CD8-positive, alpha-beta memory T cell (primary cell): ENCODE measurements around the gene ST6GALNAC3. TPM values are rescaled to one million over a fixed set of nuclear protein-coding genes. Genes with fewer than 3 reads are reported as not detected.
"Not testable (repeated sequence)": the region's sequence is repeated elsewhere in the genome, so short reads cannot be mapped to it uniquely, and the experiment has no call there.

Experiments
- CTCF ChIA-PET: fragments of 350-600 bp; sonication (Branson Sonifier 250); formaldehyde crosslinking; loops from one replicate; lab custom pipeline; 2021; ENCODE audit warnings: antibody characterized with exemption; lab: Charles Lee
- POLR2A ChIA-PET: fragments of 350-600 bp; sonication (Branson Sonifier 250); formaldehyde crosslinking; loops from one replicate; lab custom pipeline; 2021; ENCODE audit warnings: antibody characterized with exemption; lab: Charles Lee
- DNase-seq, 5 donors: peaks; one replicate each; pipeline versions ENCODE4 v3.0.0 to v3.0.0-alpha.2; 2020 to 2022; ENCODE audit warnings: mixed read lengths in 1 of 5
- H3K27ac ChIP-seq: one replicate; pipeline ENCODE4 v1.7.0; 2013; ENCODE audit warnings: low read depth, mild to moderate bottlenecking, low read length, moderate library complexity
- H3K27me3 ChIP-seq: 2 replicates; pipeline ENCODE4 v1.7.0; 2013; ENCODE audit warnings: low read length, mild to moderate bottlenecking; ENCODE audit not compliant: insufficient read depth, poor library complexity, severe bottlenecking
- H3K36me3 ChIP-seq: 2 replicates; pipeline ENCODE4 v1.7.0; 2013; ENCODE audit warnings: mild to moderate bottlenecking, low read length, moderate library complexity; ENCODE audit not compliant: insufficient read depth
- H3K4me1 ChIP-seq: 2 replicates; pipeline ENCODE4 v1.7.0; 2013; ENCODE audit warnings: mild to moderate bottlenecking, low read length, moderate library complexity; ENCODE audit not compliant: insufficient read depth
- H3K4me3 ChIP-seq: 2 replicates; pipeline ENCODE4 v1.7.0; 2013; ENCODE audit warnings: mild to moderate bottlenecking, low read length
- H3K9me3 ChIP-seq: 2 replicates; pipeline ENCODE4 v1.7.0; 2013; ENCODE audit warnings: mild to moderate bottlenecking, low read length
- H3K27ac Mint-ChIP-seq, 8 donors: one replicate each; pipeline ENCODE4 v1.8.0; 2020 to 2021; ENCODE audit warnings: mixed read lengths in 8 of 8, mild to moderate bottlenecking in 6 of 8, inconsistent platforms in 3 of 8, moderate library complexity in 3 of 8
- H3K27me3 Mint-ChIP-seq, 2 donors: one replicate each; pipeline ENCODE4 v1.8.0; 2020 to 2021; ENCODE audit warnings: mixed read lengths in 2 of 2, mild to moderate bottlenecking in 1 of 2, moderate library complexity in 1 of 2
- H3K36me3 Mint-ChIP-seq, 3 donors: one replicate each; pipeline ENCODE4 v1.8.0; 2020 to 2021; ENCODE audit warnings: mixed read lengths in 3 of 3, inconsistent platforms in 1 of 3, mild to moderate bottlenecking in 1 of 3
- H3K4me1 Mint-ChIP-seq, 3 donors: one replicate each; pipeline ENCODE4 v1.8.0; 2020 to 2021; ENCODE audit warnings: mixed read lengths in 3 of 3, inconsistent platforms in 1 of 3, mild to moderate bottlenecking in 1 of 3
- H3K4me3 Mint-ChIP-seq, 7 donors: one replicate each; pipeline ENCODE4 v1.8.0; 2020 to 2021; ENCODE audit warnings: mixed read lengths in 7 of 7, mild to moderate bottlenecking in 6 of 7, moderate library complexity in 4 of 7, inconsistent platforms in 2 of 7
- H3K9me3 Mint-ChIP-seq, 5 donors: one replicate each; pipeline ENCODE4 v1.8.0; 2020 to 2022; ENCODE audit warnings: mixed read lengths in 5 of 5, mild to moderate bottlenecking in 3 of 5, moderate library complexity in 2 of 5, inconsistent platforms in 1 of 5
- polyA plus RNA-seq: library from polyadenylated mRNA; unstranded; fragments of 300-500 nt; fragmentation: Illumina TruSeq; gene quantifications from one replicate; pipeline ENCODE4 v1.2.3, GENCODE V29; 2021
- total RNA-seq, 2 experiments: library from RNA; stranded (reverse); gene quantifications; one replicate each; pipeline ENCODE4 v1.2.3, GENCODE V29; 2021

The ST6GALNAC3 gene
- total and polyA plus RNA-seq, 3 experiments from 2014 or later: 0.33 to 1.8 TPM; not detected in 1

DNA sequence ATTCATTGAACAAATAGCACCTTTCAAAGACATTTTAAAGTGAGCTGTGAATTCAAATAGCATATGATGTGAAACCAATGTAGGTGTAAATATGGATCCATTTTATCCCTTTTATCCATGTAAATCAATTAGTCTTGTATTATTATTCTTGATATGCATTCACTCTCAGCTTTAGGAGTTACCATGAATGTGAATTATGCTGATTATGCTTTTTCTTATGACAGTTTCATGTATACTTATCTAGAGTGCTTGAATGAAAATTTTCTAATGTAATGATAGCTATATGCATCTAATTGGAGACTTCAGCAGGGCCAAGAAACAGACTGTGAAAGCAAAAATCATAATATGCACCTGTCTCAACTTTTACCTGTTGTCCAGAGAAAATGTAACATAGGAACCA lies 566.2 kb downstream of the ST6GALNAC3 start:
- Mint-ChIP-seq H3K9me3 (peaks cover 0 to 2% (median 0%) of the 10 kb centered on the region in 5 donors), H3K27ac (no peak overlapping the region), H3K36me3 (no peaks in the 10 kb centered on the region), H3K4me3 (no peak overlapping the region), H3K4me1 (peaks cover 0 to 4% (median 0%) of the 10 kb centered on the region in 3 donors), H3K27me3 (peaks cover 0 to 1% of the 10 kb centered on the region in 2 donors)
- Histone ChIP-seq H3K27ac (no peak overlapping the region), H3K4me3 (no peak overlapping the region), H3K4me1 (no peaks in the 10 kb centered on the region), H3K27me3 (no peaks in the 10 kb centered on the region), H3K36me3 (no peaks in the 10 kb centered on the region), H3K9me3 (no peaks in the 10 kb centered on the region)
- DNase-seq: no peak
- POLR2A ChIA-PET: no interaction called here
- CTCF ChIA-PET: no interaction called here

DNA sequence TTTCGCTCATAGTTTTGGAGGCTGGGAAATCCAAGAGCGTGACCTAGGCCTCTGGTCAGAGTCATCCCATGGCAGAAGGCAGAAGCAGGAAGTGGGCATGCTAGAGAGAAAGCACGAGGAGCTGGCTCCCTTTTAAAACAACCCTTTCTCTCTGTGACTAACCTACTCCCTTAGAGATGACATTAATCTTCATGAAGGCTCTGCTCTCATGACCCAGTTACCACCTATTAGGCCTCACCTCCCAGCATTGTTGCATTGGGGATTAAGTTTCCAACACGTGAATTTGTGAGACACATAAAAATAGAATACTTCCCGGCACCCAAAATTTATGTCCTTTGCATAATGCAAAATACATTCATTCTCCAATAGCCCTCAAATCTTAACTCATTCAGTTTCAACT lies 569.6 kb downstream of the ST6GALNAC3 start:
- Histone ChIP-seq H3K27me3 (no peaks in the 10 kb centered on the region), H3K4me1 (no peaks in the 10 kb centered on the region), H3K4me3 (no peak overlapping the region), H3K27ac (no peak overlapping the region), H3K36me3 (no peaks in the 10 kb centered on the region), H3K9me3 (no peaks in the 10 kb centered on the region)
- H3K9me3 Mint-ChIP-seq: peaks cover 0 to 7% (median 0%) of the 10 kb centered on the region in 5 donors
- H3K27ac Mint-ChIP-seq: no peak overlapping the region
- no peaks in the 10 kb centered on the region for H3K4me1 Mint-ChIP-seq
- peaks cover 0 to 1% of the 10 kb centered on the region in 2 donors for H3K27me3 Mint-ChIP-seq
- CTCF ChIA-PET: no interaction called here
- H3K4me3 Mint-ChIP-seq: no peak overlapping the region
- no peaks in the 10 kb centered on the region for H3K36me3 Mint-ChIP-seq
- POLR2A ChIA-PET: no interaction called here
- DNase-seq: no peak

GRCh38 chr1:76652860-76653259 lies 578.3 kb downstream of the ST6GALNAC3 start:
- H3K4me1 ChIP-seq, POLR2A ChIA-PET, H3K36me3 Mint-ChIP-seq, H3K4me1 Mint-ChIP-seq, DNase-seq, H3K27ac ChIP-seq, CTCF ChIA-PET, H3K27ac Mint-ChIP-seq, H3K4me3 ChIP-seq, H3K4me3 Mint-ChIP-seq, H3K27me3 ChIP-seq, H3K36me3 ChIP-seq, H3K9me3 ChIP-seq, H3K27me3 Mint-ChIP-seq: not testable (repeated sequence)
- H3K9me3 Mint-ChIP-seq: peaks cover 4 to 20% (median 7%) of the 10 kb centered on the region in 5 donors

DNA sequence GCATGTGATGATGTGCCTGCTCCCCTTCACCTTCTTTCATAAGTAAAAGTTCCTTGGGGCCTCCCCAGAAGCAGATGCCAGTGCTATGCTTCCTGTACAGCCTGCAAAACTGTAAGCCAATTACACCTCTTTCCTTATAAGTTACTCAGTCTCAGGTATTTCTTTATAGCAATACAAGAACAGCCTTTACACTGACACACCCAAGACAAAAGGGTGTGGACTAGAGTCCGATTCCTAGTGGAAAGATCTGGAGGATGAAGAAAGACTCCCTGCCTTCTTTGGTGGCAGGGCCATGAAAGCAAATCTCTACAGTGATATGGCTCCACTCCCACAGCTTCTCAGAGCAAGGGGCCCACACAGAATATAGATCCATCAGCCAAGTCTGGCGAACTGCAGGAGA lies 583.1 kb downstream of the ST6GALNAC3 start:
- no peak overlapping the region for H3K4me3 ChIP-seq
- H3K9me3 ChIP-seq: no peaks in the 10 kb centered on the region
- ChIA-PET POLR2A (no interaction called here), CTCF (no interaction called here)
- Mint-ChIP-seq H3K4me3 (no peak overlapping the region), H3K27me3 (peaks cover 3 to 4% of the 10 kb centered on the region in 2 donors), H3K9me3 (peaks cover 0 to 4% (median 0%) of the 10 kb centered on the region in 5 donors), H3K27ac (no peak overlapping the region), H3K36me3 (no peaks in the 10 kb centered on the region), H3K4me1 (no peaks in the 10 kb centered on the region)
- H3K4me1 ChIP-seq: no peaks in the 10 kb centered on the region
- H3K27me3 ChIP-seq: no peaks in the 10 kb centered on the region
- no peaks in the 10 kb centered on the region for H3K36me3 ChIP-seq
- H3K27ac ChIP-seq: no peak overlapping the region
- no peak for DNase-seq

GRCh38 chr1:76659171-76659940 lies 584.8 kb downstream of the ST6GALNAC3 start:
- Mint-ChIP-seq H3K27ac (no peak overlapping the region), H3K9me3 (peaks cover 0 to 2% (median 1%) of the 10 kb centered on the region in 5 donors), H3K4me3 (no peak overlapping the region), H3K27me3 (peaks cover 4 to 7% of the 10 kb centered on the region in 2 donors), H3K4me1 (no peaks in the 10 kb centered on the region), H3K36me3 (no peaks in the 10 kb centered on the region)
- H3K4me1 ChIP-seq: no peaks in the 10 kb centered on the region
- no peaks in the 10 kb centered on the region for H3K9me3 ChIP-seq
- POLR2A ChIA-PET: no interaction called here
- DNase-seq: no peak
- H3K4me3 ChIP-seq: no peak overlapping the region
- H3K27me3 ChIP-seq: no peaks in the 10 kb centered on the region
- CTCF ChIA-PET: no interaction called here
- H3K27ac ChIP-seq: no peak overlapping the region
- no peaks in the 10 kb centered on the region for H3K36me3 ChIP-seq

GRCh38 chr1:76661531-76661930 lies 587.0 kb downstream of the ST6GALNAC3 start:
- CTCF ChIA-PET: no interaction called here
- no peaks in the 10 kb centered on the region for H3K36me3 ChIP-seq
- H3K36me3 Mint-ChIP-seq: no peaks in the 10 kb centered on the region
- no peaks in the 10 kb centered on the region for H3K4me1 ChIP-seq
- H3K27ac ChIP-seq: no peak overlapping the region
- no peak overlapping the region for H3K4me3 Mint-ChIP-seq
- peaks cover 0 to 2% (median 1%) of the 10 kb centered on the region in 5 donors for H3K9me3 Mint-ChIP-seq
- POLR2A ChIA-PET: no interaction called here
- H3K27ac Mint-ChIP-seq: no peak overlapping the region
- no peak overlapping the region for H3K4me3 ChIP-seq
- H3K4me1 Mint-ChIP-seq: no peaks in the 10 kb centered on the region
- H3K27me3 ChIP-seq: no peaks in the 10 kb centered on the region
- DNase-seq: no peak
- no peaks in the 10 kb centered on the region for H3K9me3 ChIP-seq
- peaks cover 4 to 8% of the 10 kb centered on the region in 2 donors for H3K27me3 Mint-ChIP-seq

GRCh38 chr1:76666499-76666898 lies 592.0 kb downstream of the ST6GALNAC3 start:
- no peaks in the 10 kb centered on the region for H3K27me3 ChIP-seq
- H3K36me3 Mint-ChIP-seq: no peaks in the 10 kb centered on the region
- H3K4me3 ChIP-seq: no peak overlapping the region
- peaks cover 1 to 4% of the 10 kb centered on the region in 2 donors for H3K27me3 Mint-ChIP-seq
- ChIA-PET POLR2A (no interaction called here), CTCF (no interaction called here)
- H3K4me3 Mint-ChIP-seq: no peak overlapping the region
- H3K36me3 ChIP-seq: no peaks in the 10 kb centered on the region
- DNase-seq: no peak
- H3K27ac ChIP-seq: no peak overlapping the region
- no peaks in the 10 kb centered on the region for H3K9me3 ChIP-seq
- H3K4me1 ChIP-seq: no peaks in the 10 kb centered on the region
- H3K4me1 Mint-ChIP-seq: peaks cover 0 to 5% (median 4%) of the 10 kb centered on the region in 3 donors
- H3K9me3 Mint-ChIP-seq: peaks cover 0 to 4% (median 0%) of the 10 kb centered on the region in 5 donors
- H3K27ac Mint-ChIP-seq: no peak overlapping the region

GRCh38 chr1:76668046-76668445 lies 593.5 kb downstream of the ST6GALNAC3 start:
- Histone ChIP-seq H3K9me3 (no peaks in the 10 kb centered on the region), H3K4me3 (no peak overlapping the region), H3K36me3 (no peaks in the 10 kb centered on the region), H3K27me3 (no peaks in the 10 kb centered on the region), H3K4me1 (no peaks in the 10 kb centered on the region), H3K27ac (no peak overlapping the region)
- Mint-ChIP-seq H3K27ac (no peak overlapping the region), H3K4me1 (peaks cover 0 to 5% (median 4%) of the 10 kb centered on the region in 3 donors), H3K9me3 (peaks cover 0 to 4% (median 0%) of the 10 kb centered on the region in 5 donors), H3K4me3 (no peak overlapping the region), H3K27me3 (peaks cover 0 to 4% of the 10 kb centered on the region in 2 donors), H3K36me3 (no peaks in the 10 kb centered on the region)
- ChIA-PET CTCF (no interaction called here), POLR2A (no interaction called here)
- no peak for DNase-seq
